ENCODE data around the gene CDKL1. TPM values are rescaled to one million over a fixed set of nuclear protein-coding genes. Genes with fewer than 3 reads are reported as not detected.
"Not testable (repeated sequence)": the region's sequence is repeated elsewhere in the genome, so short reads cannot be mapped to it uniquely, and the experiment has no call there.

Gene CDKL1
- total RNA-seq, 1 experiment from 2014 or later: 4.6 TPM

GRCh38 chr14:50357753-50358395 is 38.8 kb downstream of the CDKL1 start:
- DNase-seq (ENCODE audit: low read depth): no peak

- peak; percentile 51 for DNase-seq (ENCODE audit: low read depth)
These were observed 39.6 kb downstream of the CDKL1 start for GRCh38 chr14:50357124-50357523.

GRCh38 chr14:50356283-50356682 is 40.4 kb downstream of the CDKL1 start:
- DNase-seq (ENCODE audit: low read depth): not testable (repeated sequence)

- DNase-seq (ENCODE audit: low read depth): no peak
These were observed 41.0 kb downstream of the CDKL1 start for GRCh38 chr14:50355692-50356091.

- DNase-seq (ENCODE audit: low read depth): no peak
These were observed 42.2 kb downstream of the CDKL1 start for GRCh38 chr14:50354527-50354926.

GRCh38 chr14:50353126-50353525 is 43.6 kb downstream of the CDKL1 start:
- DNase-seq (ENCODE audit: low read depth): no peak

GRCh38 chr14:50352584-50352983 is 44.1 kb downstream of the CDKL1 start:
- no peak for DNase-seq (ENCODE audit: low read depth)

- DNase-seq (ENCODE audit: low read depth): no peak
These were observed 45.7 kb downstream of the CDKL1 start for GRCh38 chr14:50350975-50351374.

- no peak for DNase-seq (ENCODE audit: low read depth)
These were observed 47.7 kb downstream of the CDKL1 start for GRCh38 chr14:50348933-50349332.

GRCh38 chr14:50347521-50347920 is 49.2 kb downstream of the CDKL1 start:
- peak; percentile 55 for DNase-seq (ENCODE audit: low read depth)

- no peak for DNase-seq (ENCODE audit: low read depth)
These were observed 50.7 kb downstream of the CDKL1 start for GRCh38 chr14:50345846-50346422.

- DNase-seq (ENCODE audit: low read depth): no peak
These were observed 51.7 kb downstream of the CDKL1 start for GRCh38 chr14:50344876-50345563.

- DNase-seq (ENCODE audit: low read depth): no peak
These were observed 52.4 kb downstream of the CDKL1 start for GRCh38 chr14:50344116-50344775.

GRCh38 chr14:50343434-50343833 is 53.2 kb downstream of the CDKL1 start:
- no peak for DNase-seq (ENCODE audit: low read depth)

- DNase-seq (ENCODE audit: low read depth): peak; percentile 82
These were observed 54.2 kb downstream of the CDKL1 start for GRCh38 chr14:50342221-50343078.

GRCh38 chr14:50340963-50341362 is 55.7 kb downstream of the CDKL1 start:
- DNase-seq (ENCODE audit: low read depth): no peak

GRCh38 chr14:50340045-50340444 is 56.6 kb downstream of the CDKL1 start:
- DNase-seq (ENCODE audit: low read depth): no peak

GRCh38 chr14:50339178-50339804 is 57.4 kb downstream of the CDKL1 start:
- no peak for DNase-seq (ENCODE audit: low read depth)

GRCh38 chr14:50338587-50338986 is 58.1 kb downstream of the CDKL1 start:
- no peak for DNase-seq (ENCODE audit: low read depth)

GRCh38 chr14:50335989-50336824 is 60.5 kb downstream of the CDKL1 start:
- DNase-seq (ENCODE audit: low read depth): peak; percentile 72

All from RPMI7951 (cell line).